ENCODE data around the gene COX8A. TPM values are rescaled to one million over a fixed set of nuclear protein-coding genes. Genes with fewer than 3 reads are reported as not detected.
"Not testable (repeated sequence)": the region's sequence is repeated elsewhere in the genome, so short reads cannot be mapped to it uniquely, and the experiment has no call there.

Gene COX8A
- total and polyA plus RNA-seq, 4 donors = 149 to 779 (median 514) TPM

- TF ChIP-seq CTCF (IDR thresholded peaks at IDR 0.05; ENCODE audit: control extremely low read depth, extremely low read depth) = no peak
- Histone ChIP-seq H3K4me3 (no peak overlapping the region), H3K36me3 (ENCODE audit: control insufficient read depth in 4 of 4, insufficient read depth in 4 of 4, low read length in 4 of 4) (peaks cover 0 to 25% (median 18%) of the 10 kb centered on the region in 4 donors), H3K4me1 (ENCODE audit: control insufficient read depth in 5 of 5, insufficient read depth in 5 of 5, low read length in 5 of 5) (peaks cover 0 to 9% (median 0%) of the 10 kb centered on the region in 5 donors), H3K27ac (ENCODE audit: low read depth in 1 of 2, low read length in 1 of 2) (no peak overlapping the region), H3K27me3 (ENCODE audit: control insufficient read depth in 3 of 3, insufficient read depth in 3 of 3, low read length in 2 of 3) (no peaks in the 10 kb centered on the region), H3K9me3 (ENCODE audit: control insufficient read depth in 4 of 4, insufficient read depth in 3 of 4, low read length in 3 of 4) (peaks cover 0 to 2% (median 0%) of the 10 kb centered on the region in 4 donors), H3K9ac (ENCODE audit: insufficient read depth in 1 of 2, low read length in 2 of 2) (no peak overlapping the region)
- WGBS, 2 donors = 88 to 96% methylated on average over 5 of the region's 5 CpGs
- DNase-seq (no peak), ATAC-seq (ENCODE audit: insufficient read depth, low FRiP score) (no peak)
These were observed 16.4 kb upstream of the COX8A start for GRCh38 chr11:63958008-63958407.

- DNase-seq (peak; percentile 70 to 78 (median 71)), ATAC-seq (ENCODE audit: insufficient read depth, low FRiP score) (no peak)
These were observed 12.6 kb upstream of the COX8A start for GRCh38 chr11:63961608-63962412.

GRCh38 chr11:63963895-63964294 is 10.5 kb upstream of the COX8A start:
- 92 to 93% methylated on average over 4 of the region's 4 CpGs for WGBS, 2 donors
- DNase-seq; H3K27ac ChIP-seq (ENCODE audit: low read depth in 1 of 2, low read length in 1 of 2): not testable (repeated sequence)

More at GRCh38 chr11:63961608-63962412, 12.6 kb upstream of the COX8A start:
- no peak overlapping the region for H3K27ac ChIP-seq (ENCODE audit: low read depth in 1 of 2, low read length in 1 of 2)
- no peak for TF ChIP-seq CTCF (IDR thresholded peaks at IDR 0.05; ENCODE audit: control extremely low read depth, extremely low read depth)
- no peaks in the 10 kb centered on the region for H3K36me3 ChIP-seq (ENCODE audit: control insufficient read depth in 4 of 4, insufficient read depth in 4 of 4, low read length in 4 of 4)
- 38 to 55% methylated on average over 19 of the region's 19 CpGs for WGBS, 2 donors
- no peaks in the 10 kb centered on the region for H3K27me3 ChIP-seq (ENCODE audit: control insufficient read depth in 3 of 3, insufficient read depth in 3 of 3, low read length in 2 of 3)
- no peaks in the 10 kb centered on the region for H3K9me3 ChIP-seq (ENCODE audit: control insufficient read depth in 4 of 4, insufficient read depth in 3 of 4, low read length in 3 of 4)
- H3K9ac ChIP-seq (ENCODE audit: insufficient read depth in 1 of 2, low read length in 2 of 2) = no peak overlapping the region
- no peak overlapping the region for H3K4me3 ChIP-seq
- peaks cover 0 to 9% (median 0%) of the 10 kb centered on the region in 5 donors for H3K4me1 ChIP-seq (ENCODE audit: control insufficient read depth in 5 of 5, insufficient read depth in 5 of 5, low read length in 5 of 5)

GRCh38 chr11:63966444-63966843 is 8.0 kb upstream of the COX8A start:
- DNase-seq = no peak
- TF ChIP-seq CTCF (IDR thresholded peaks at IDR 0.05; ENCODE audit: control extremely low read depth, extremely low read depth) = no peak
- peaks cover 0 to 3% (median 0%) of the 10 kb centered on the region in 3 donors for H3K27me3 ChIP-seq (ENCODE audit: control insufficient read depth in 3 of 3, insufficient read depth in 3 of 3, low read length in 2 of 3)
- no peak overlapping the region for H3K9ac ChIP-seq (ENCODE audit: insufficient read depth in 1 of 2, low read length in 2 of 2)
- H3K4me3 ChIP-seq = no peak overlapping the region
- no peaks in the 10 kb centered on the region for H3K9me3 ChIP-seq (ENCODE audit: control insufficient read depth in 4 of 4, insufficient read depth in 3 of 4, low read length in 3 of 4)
- no peak for ATAC-seq (ENCODE audit: insufficient read depth, low FRiP score)
- H3K4me1 ChIP-seq (ENCODE audit: control insufficient read depth in 5 of 5, insufficient read depth in 5 of 5, low read length in 5 of 5) = peaks cover 0 to 7% (median 0%) of the 10 kb centered on the region in 5 donors
- no peaks in the 10 kb centered on the region for H3K36me3 ChIP-seq (ENCODE audit: control insufficient read depth in 4 of 4, insufficient read depth in 4 of 4, low read length in 4 of 4)
- 100% methylated on average over 1 of the region's 1 CpG for WGBS, 2 donors
- no peak overlapping the region for H3K27ac ChIP-seq (ENCODE audit: low read depth in 1 of 2, low read length in 1 of 2)

More at GRCh38 chr11:63963895-63964294, 10.5 kb upstream of the COX8A start:
- not testable (repeated sequence) for H3K9me3 ChIP-seq (ENCODE audit: control insufficient read depth in 4 of 4, insufficient read depth in 3 of 4, low read length in 3 of 4); H3K9ac ChIP-seq (ENCODE audit: insufficient read depth in 1 of 2, low read length in 2 of 2); ATAC-seq (ENCODE audit: insufficient read depth, low FRiP score); H3K27me3 ChIP-seq (ENCODE audit: control insufficient read depth in 3 of 3, insufficient read depth in 3 of 3, low read length in 2 of 3); H3K4me1 ChIP-seq (ENCODE audit: control insufficient read depth in 5 of 5, insufficient read depth in 5 of 5, low read length in 5 of 5); H3K36me3 ChIP-seq (ENCODE audit: control insufficient read depth in 4 of 4, insufficient read depth in 4 of 4, low read length in 4 of 4); H3K4me3 ChIP-seq

All from lung (tissue), 12 donors.